Liver (tissue), 9 donors: ENCODE results near the gene ADARB1. TPM values are rescaled to one million over a fixed set of nuclear protein-coding genes. Genes with fewer than 3 reads are reported as not detected.

Experiments
- DNase-seq: peaks from one replicate; pipeline ENCODE4 v3.0.0-alpha.2; 2017; ENCODE audit warnings: low spot score
- H3K27ac ChIP-seq, 2 donors: one replicate each; pipeline ENCODE4 v1.7.0; 2013; ENCODE audit warnings: inconsistent platforms in 2 of 2, low read length in 2 of 2, control low read depth in 1 of 2, low read depth in 1 of 2, mild to moderate bottlenecking in 1 of 2
- H3K27me3 ChIP-seq, 4 donors: one replicate each; pipeline versions ENCODE4 v1.6.1 to v1.7.0; 2013; ENCODE audit warnings: low read length in 3 of 4, inconsistent platforms in 1 of 4, mild to moderate bottlenecking in 1 of 4, moderate library complexity in 1 of 4; ENCODE audit not compliant: control insufficient read depth in 4 of 4, insufficient read depth in 4 of 4
- H3K36me3 ChIP-seq, 4 donors: one replicate each; pipeline versions ENCODE4 v1.6.1 to v1.7.0; 2013; ENCODE audit warnings: low read length in 3 of 4, mild to moderate bottlenecking in 3 of 4, low read depth in 1 of 4, moderate library complexity in 1 of 4; ENCODE audit not compliant: control insufficient read depth in 4 of 4, insufficient read depth in 3 of 4
- H3K4me1 ChIP-seq, 4 donors: one replicate each; pipeline versions ENCODE4 v1.6.1 to v1.7.0; 2013; ENCODE audit warnings: low read length in 3 of 4, mild to moderate bottlenecking in 3 of 4, moderate library complexity in 1 of 4; ENCODE audit not compliant: control insufficient read depth in 4 of 4, insufficient read depth in 4 of 4
- H3K4me3 ChIP-seq, 3 donors: one replicate each; pipeline versions ENCODE4 v1.6.1 to v1.7.0; 2013; ENCODE audit warnings: low read length in 3 of 3, control low read depth in 1 of 3, low read depth in 1 of 3, mild to moderate bottlenecking in 1 of 3
- H3K9ac ChIP-seq, 2 donors: one replicate each; pipeline ENCODE4 v1.7.0; 2013; ENCODE audit warnings: low read length in 2 of 2, mild to moderate bottlenecking in 2 of 2, moderate library complexity in 2 of 2, control low read depth in 1 of 2, low read depth in 1 of 2
- H3K9me3 ChIP-seq, 4 donors: one replicate each; pipeline versions ENCODE4 v1.6.1 to v1.7.0; 2013; ENCODE audit warnings: low read length in 3 of 4; ENCODE audit not compliant: control insufficient read depth in 4 of 4
- FOXA1 ChIP-seq: IDR thresholded peaks from 2 replicates; pipeline ENCODE4 v1.6.1; 2016; ENCODE audit warnings: antibody characterized with exemption
- FOXA2 ChIP-seq: IDR thresholded peaks from 2 replicates; pipeline ENCODE4 v1.6.1; 2016; ENCODE audit warnings: antibody characterized with exemption
- GABPA ChIP-seq, 2 donors: IDR thresholded peaks in 1 of 2; conservative IDR thresholded peaks in 1 of 2; 2 replicates each; pipeline ENCODE4 v1.6.1; 2016; ENCODE audit warnings: antibody characterized with exemption in 2 of 2, mild to moderate bottlenecking in 1 of 2, moderate library complexity in 1 of 2
- HNF4A ChIP-seq, 2 donors: conservative IDR thresholded peaks; 2 replicates each; pipeline ENCODE4 v1.6.1; 2016; ENCODE audit warnings: antibody characterized with exemption in 2 of 2, mild to moderate bottlenecking in 2 of 2
- JUND ChIP-seq, 2 donors: IDR thresholded peaks; 2 replicates each; pipeline ENCODE4 v1.6.1; 2016; ENCODE audit warnings: antibody characterized with exemption in 2 of 2
- MAX ChIP-seq: IDR thresholded peaks from 2 replicates; pipeline ENCODE4 v1.6.1; 2016; ENCODE audit warnings: antibody characterized with exemption
- RAD21 ChIP-seq, 2 donors: IDR thresholded peaks; 2 replicates each; pipeline ENCODE4 v1.6.1; 2016; ENCODE audit warnings: antibody characterized with exemption in 2 of 2, mild to moderate bottlenecking in 2 of 2
- SP1 ChIP-seq: IDR thresholded peaks from 2 replicates; pipeline ENCODE4 v1.6.1; 2018; ENCODE audit warnings: antibody characterized with exemption, mild to moderate bottlenecking
- WGBS: extraction: QIAGEN DNeasy Blood & Tissue Kit; methylation state at CpG from one replicate; pipeline ENCODE4 v1.1.7; 2013; 5-methylcytosine and 5-hydroxymethylcytosine counted together
- polyA plus RNA-seq, 2 donors: library from polyadenylated mRNA; stranded (reverse) in 1 of 2; unstranded in 1 of 2; fragments of 200-250 nt in 1 of 2; fragments of >200 nt in 1 of 2; fragmentation: Nextera tagmentation in 1 of 2; extraction: Ambion mirVana in 1 of 2; gene quantifications; one replicate each; pipeline versions ENCODE4 v1.2.1 to v1.2.3, GENCODE V29; 2013 to 2015
- total RNA-seq, 2 donors: library from RNA; depleted of rRNA; stranded (reverse); fragments of >200 nt; gene quantifications; one replicate each; pipeline ENCODE4 v1.2.3, GENCODE V29; 2014
- TF ChIP-seq, protein P1 (sequence below): IDR thresholded peaks from 2 replicates; pipeline ENCODE4 v1.6.1; 2016; ENCODE audit warnings: antibody characterized with exemption
- TF ChIP-seq, protein P2 (sequence below): fragments of 150-350 bp; IDR thresholded peaks from 2 replicates; pipeline ENCODE4 v1.5.1; 2017; ENCODE audit warnings: improper control_type of control experiment, low read depth, low read length; ENCODE audit not compliant: missing input control
- TF ChIP-seq, protein P3 (sequence below): IDR thresholded peaks from 2 replicates; pipeline ENCODE4 v1.6.1; 2016; ENCODE audit warnings: antibody characterized with exemption, mild to moderate bottlenecking
- donor health status: healthy.
- donor health status: healthy.
- donor health status: healthy.
- donor health status: healthy.
- donor health status: healthy.

The ADARB1 gene
- total and polyA plus RNA-seq, 4 donors: 1.6 to 7.8 (median 2.9) TPM

- TF ChIP-seq, protein P1, sequence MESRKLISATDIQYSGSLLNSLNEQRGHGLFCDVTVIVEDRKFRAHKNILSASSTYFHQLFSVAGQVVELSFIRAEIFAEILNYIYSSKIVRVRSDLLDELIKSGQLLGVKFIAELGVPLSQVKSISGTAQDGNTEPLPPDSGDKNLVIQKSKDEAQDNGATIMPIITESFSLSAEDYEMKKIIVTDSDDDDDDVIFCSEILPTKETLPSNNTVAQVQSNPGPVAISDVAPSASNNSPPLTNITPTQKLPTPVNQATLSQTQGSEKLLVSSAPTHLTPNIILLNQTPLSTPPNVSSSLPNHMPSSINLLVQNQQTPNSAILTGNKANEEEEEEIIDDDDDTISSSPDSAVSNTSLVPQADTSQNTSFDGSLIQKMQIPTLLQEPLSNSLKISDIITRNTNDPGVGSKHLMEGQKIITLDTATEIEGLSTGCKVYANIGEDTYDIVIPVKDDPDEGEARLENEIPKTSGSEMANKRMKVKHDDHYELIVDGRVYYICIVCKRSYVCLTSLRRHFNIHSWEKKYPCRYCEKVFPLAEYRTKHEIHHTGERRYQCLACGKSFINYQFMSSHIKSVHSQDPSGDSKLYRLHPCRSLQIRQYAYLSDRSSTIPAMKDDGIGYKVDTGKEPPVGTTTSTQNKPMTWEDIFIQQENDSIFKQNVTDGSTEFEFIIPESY: no peak
Measured at GRCh38 chr21:45220714-45221490, 146.5 kb downstream of the ADARB1 start (continued).

DNA sequence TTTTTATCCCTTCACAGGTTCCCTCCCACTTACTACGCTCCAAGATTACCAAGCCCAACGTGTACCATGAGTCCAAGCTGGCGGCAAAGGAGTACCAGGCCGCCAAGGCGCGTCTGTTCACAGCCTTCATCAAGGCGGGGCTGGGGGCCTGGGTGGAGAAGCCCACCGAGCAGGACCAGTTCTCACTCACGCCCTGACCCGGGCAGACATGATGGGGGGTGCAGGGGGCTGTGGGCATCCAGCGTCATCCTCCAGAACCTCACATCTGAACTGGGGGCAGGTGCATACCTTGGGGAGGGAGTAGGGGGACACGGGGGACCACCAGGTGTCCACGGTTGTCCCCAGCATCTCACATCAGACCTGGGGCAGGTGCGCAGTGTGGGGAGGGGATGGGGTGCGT lies 147.6 kb downstream of the ADARB1 start:
- H3K4me3 ChIP-seq: no peak overlapping the region
- H3K4me1 ChIP-seq: peaks cover 0 to 2% (median 0%) of the 10 kb centered on the region in 4 donors
- no peaks in the 10 kb centered on the region for H3K9me3 ChIP-seq
- no peak overlapping the region for H3K27ac ChIP-seq
- no peak overlapping the region for H3K9ac ChIP-seq
- peaks cover 0 to 7% (median 2%) of the 10 kb centered on the region in 4 donors for H3K36me3 ChIP-seq
- 95% methylated on average over 15 of the region's 15 CpGs for WGBS
- no peaks in the 10 kb centered on the region for H3K27me3 ChIP-seq
- TF ChIP-seq SP1 (no peak), JUND (IDR thresholded peaks at IDR 0.05) (no peak), MAX (no peak), GABPA (IDR thresholded peaks at IDR 0.05 in 1 of 2, conservative IDR thresholded peaks at IDR 0.05 in 1 of 2) (no peak), HNF4A (conservative IDR thresholded peaks at IDR 0.05) (no peak), FOXA2 (no peak), FOXA1 (no peak), RAD21 (IDR thresholded peaks at IDR 0.05) (no peak)
- TF ChIP-seq, protein P2, sequence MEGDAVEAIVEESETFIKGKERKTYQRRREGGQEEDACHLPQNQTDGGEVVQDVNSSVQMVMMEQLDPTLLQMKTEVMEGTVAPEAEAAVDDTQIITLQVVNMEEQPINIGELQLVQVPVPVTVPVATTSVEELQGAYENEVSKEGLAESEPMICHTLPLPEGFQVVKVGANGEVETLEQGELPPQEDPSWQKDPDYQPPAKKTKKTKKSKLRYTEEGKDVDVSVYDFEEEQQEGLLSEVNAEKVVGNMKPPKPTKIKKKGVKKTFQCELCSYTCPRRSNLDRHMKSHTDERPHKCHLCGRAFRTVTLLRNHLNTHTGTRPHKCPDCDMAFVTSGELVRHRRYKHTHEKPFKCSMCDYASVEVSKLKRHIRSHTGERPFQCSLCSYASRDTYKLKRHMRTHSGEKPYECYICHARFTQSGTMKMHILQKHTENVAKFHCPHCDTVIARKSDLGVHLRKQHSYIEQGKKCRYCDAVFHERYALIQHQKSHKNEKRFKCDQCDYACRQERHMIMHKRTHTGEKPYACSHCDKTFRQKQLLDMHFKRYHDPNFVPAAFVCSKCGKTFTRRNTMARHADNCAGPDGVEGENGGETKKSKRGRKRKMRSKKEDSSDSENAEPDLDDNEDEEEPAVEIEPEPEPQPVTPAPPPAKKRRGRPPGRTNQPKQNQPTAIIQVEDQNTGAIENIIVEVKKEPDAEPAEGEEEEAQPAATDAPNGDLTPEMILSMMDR: no peak
- TF ChIP-seq, protein P3, sequence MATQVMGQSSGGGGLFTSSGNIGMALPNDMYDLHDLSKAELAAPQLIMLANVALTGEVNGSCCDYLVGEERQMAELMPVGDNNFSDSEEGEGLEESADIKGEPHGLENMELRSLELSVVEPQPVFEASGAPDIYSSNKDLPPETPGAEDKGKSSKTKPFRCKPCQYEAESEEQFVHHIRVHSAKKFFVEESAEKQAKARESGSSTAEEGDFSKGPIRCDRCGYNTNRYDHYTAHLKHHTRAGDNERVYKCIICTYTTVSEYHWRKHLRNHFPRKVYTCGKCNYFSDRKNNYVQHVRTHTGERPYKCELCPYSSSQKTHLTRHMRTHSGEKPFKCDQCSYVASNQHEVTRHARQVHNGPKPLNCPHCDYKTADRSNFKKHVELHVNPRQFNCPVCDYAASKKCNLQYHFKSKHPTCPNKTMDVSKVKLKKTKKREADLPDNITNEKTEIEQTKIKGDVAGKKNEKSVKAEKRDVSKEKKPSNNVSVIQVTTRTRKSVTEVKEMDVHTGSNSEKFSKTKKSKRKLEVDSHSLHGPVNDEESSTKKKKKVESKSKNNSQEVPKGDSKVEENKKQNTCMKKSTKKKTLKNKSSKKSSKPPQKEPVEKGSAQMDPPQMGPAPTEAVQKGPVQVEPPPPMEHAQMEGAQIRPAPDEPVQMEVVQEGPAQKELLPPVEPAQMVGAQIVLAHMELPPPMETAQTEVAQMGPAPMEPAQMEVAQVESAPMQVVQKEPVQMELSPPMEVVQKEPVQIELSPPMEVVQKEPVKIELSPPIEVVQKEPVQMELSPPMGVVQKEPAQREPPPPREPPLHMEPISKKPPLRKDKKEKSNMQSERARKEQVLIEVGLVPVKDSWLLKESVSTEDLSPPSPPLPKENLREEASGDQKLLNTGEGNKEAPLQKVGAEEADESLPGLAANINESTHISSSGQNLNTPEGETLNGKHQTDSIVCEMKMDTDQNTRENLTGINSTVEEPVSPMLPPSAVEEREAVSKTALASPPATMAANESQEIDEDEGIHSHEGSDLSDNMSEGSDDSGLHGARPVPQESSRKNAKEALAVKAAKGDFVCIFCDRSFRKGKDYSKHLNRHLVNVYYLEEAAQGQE: no peak
- no peak for DNase-seq
